AG04450 (cell line): ENCODE data around the gene SLN. TPM values are rescaled to one million over a fixed set of nuclear protein-coding genes. Genes with fewer than 3 reads are reported as not detected.

ENCODE experiments used
- CTCF ChIA-PET: fragments of 300-600, 350-600 bp; formaldehyde crosslinking; extraction: SDS; loops from one replicate; lab custom pipeline; 2022; ENCODE audit warnings: antibody characterized with exemption, inconsistent platforms; lab: Charles Lee
- POLR2A ChIA-PET: fragments of 350-600 bp; formaldehyde crosslinking; extraction: SDS; loops from one replicate; lab custom pipeline; 2021; ENCODE audit warnings: antibody characterized with exemption, inconsistent platforms; lab: Yijun Ruan, JAX
- DNase-seq: peaks from one replicate; pipeline ENCODE4 v3.0.0-alpha.2; 2011; ENCODE audit warnings: low read depth, low spot score
- H3K27ac ChIP-seq: one replicate; pipeline ENCODE4 v1.5.1; 2012; ENCODE audit warnings: low read depth, low read length, control low read depth
- H3K27me3 ChIP-seq: one replicate; pipeline ENCODE4 v1.6.0; 2012; ENCODE audit warnings: low read length; ENCODE audit not compliant: control insufficient read depth, insufficient read depth
- H3K4me3 ChIP-seq: 2 replicates; pipeline ENCODE4 v1.5.1; 2011; ENCODE audit warnings: mild to moderate bottlenecking, low read depth, low read length, control low read depth
- H3K9me3 ChIP-seq: 2 replicates; pipeline ENCODE4 v1.5.1; 2012; ENCODE audit warnings: low read length; ENCODE audit not compliant: control insufficient read depth, insufficient read depth
- CTCF ChIP-seq: IDR thresholded peaks from 2 replicates; pipeline ENCODE4 v1.5.1; 2011; ENCODE audit warnings: low read depth, low read length, control low read depth, inconsistent platforms
- polyA plus RNA-seq: library from polyadenylated mRNA; depleted of rRNA; stranded (reverse); fragments of >200 nt; gene quantifications from 2 replicates; pipeline ENCODE4 v1.2.3, GENCODE V29; 2011

Gene SLN
- polyA plus RNA-seq, 1 experiment = not detected

DNA sequence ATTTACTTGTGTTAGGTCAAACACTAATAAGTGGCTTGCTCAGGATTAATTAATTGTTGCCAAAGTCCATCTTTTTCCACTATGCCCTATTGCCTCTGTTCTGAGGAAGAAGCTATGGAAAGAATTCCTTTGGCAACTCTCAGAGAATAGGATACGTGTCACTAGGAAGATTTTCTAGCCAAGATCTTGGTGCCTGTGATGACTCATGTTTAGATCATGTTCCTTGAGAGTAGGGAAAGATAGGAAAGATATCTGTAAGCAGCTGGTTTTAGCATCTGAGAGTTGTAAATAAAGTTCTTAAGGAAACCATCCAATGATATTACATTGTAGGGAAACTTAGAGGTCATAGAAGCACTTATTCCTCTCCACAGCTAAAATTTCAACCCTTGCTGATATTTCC is 15.7 kb downstream of the SLN start:
- Histone ChIP-seq H3K4me3 (no peak overlapping the region), H3K9me3 (no peaks in the 10 kb centered on the region), H3K27me3 (no peaks in the 10 kb centered on the region), H3K27ac (no peak overlapping the region)
- ChIA-PET POLR2A (no interaction called here), CTCF (interaction anchor here (0.8 to 1.5 kb wide), 6 partner anchors 46 to 147 kb away, joined by 3 to 7 read pairs (median 4); no protein-coding TSS in a partner anchor)
- TF ChIP-seq CTCF = no peak
- peak; percentile 78 for DNase-seq

DNA sequence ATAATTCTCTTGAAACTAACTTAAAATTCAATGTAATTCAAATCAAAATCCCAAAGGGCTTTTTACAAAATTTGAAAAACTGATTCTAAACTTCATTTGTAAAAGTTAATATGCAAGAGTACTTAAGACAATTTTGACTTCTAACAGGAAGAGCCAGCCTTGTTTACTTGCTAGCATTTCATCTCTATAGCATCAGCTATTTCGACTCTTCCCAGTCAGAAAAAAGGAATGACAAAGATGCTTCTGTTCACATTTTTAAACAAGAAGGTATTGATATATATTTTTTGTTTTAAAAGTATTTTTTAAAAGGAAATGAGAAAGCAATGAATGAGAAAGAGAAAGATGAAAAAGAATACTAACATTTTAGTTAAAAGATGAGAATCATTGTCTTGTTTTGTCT is 16.4 kb downstream of the SLN start:
- Histone ChIP-seq H3K4me3 (no peak overlapping the region), H3K27me3 (no peaks in the 10 kb centered on the region), H3K27ac (no peak overlapping the region), H3K9me3 (no peaks in the 10 kb centered on the region)
- ChIA-PET CTCF (interaction anchor here (1.3 to 1.5 kb wide), 3 partner anchors 120 to 146 kb away, joined by 5 to 7 read pairs (median 7); no protein-coding TSS in a partner anchor), POLR2A (no interaction called here)
- no peak for TF ChIP-seq CTCF
- DNase-seq = peak; percentile 4

DNA sequence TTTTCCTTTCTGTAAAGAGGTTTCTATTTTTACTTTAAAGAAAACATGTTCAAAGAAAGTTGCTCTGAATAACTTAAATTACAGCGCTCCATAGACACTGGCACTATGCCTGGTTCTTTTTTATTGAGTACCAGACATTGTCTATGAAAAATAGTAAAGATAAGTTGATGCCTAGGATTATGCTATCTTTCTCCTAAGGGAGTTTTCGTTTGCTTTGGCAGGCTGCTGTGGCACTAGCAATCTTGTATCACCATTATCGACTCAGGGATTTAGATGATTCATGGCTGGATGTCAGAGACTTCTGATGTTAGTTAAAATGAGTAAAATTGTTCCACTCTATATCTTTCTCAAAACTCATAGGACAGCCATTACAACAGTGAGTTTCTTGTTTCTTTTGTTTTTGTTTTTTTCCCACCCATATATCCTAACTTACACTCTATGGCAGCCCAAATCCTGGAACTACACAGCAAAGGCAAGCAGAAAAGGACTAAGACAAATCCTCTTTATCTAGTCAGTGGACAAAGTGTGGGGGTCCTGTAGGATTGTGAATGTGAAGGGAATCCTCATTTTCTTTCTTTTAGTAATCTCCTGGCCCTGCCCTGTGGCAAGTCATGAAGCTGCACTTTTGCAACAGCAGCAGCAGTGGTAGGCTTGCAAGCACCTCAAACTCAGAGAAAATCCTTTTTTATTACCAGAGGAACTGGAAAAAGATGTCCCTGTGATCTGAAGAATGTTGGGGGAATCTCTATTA is 20.7 kb downstream of the SLN start:
- CTCF ChIA-PET = interaction anchor here (1.8 to 8.5 kb wide), 5 partner anchors 49 to 143 kb away, joined by 7 to 197 read pairs (median 85); partner anchors contain the start of gene ALKBH8
- H3K27ac ChIP-seq = no peak overlapping the region

GRCh38 chr11:107689317-107690202 is 22.3 kb downstream of the SLN start:
- peak; percentile 71 for TF ChIP-seq CTCF
- peak; percentile 2 for DNase-seq
- no peak overlapping the region for H3K4me3 ChIP-seq
- H3K27ac ChIP-seq = no peak overlapping the region
- no peaks in the 10 kb centered on the region for H3K9me3 ChIP-seq
- ChIA-PET POLR2A (no interaction called here), CTCF (interaction anchor here (0.5 to 8.5 kb wide), 38 partner anchors 9 to 1722 kb away, joined by 3 to 197 read pairs (median 5); partner anchors contain the start of genes ALKBH8 and CWF19L2)
- H3K27me3 ChIP-seq = no peaks in the 10 kb centered on the region

More for the DNA sequence above, 20.7 kb downstream of the SLN start:
- DNase-seq = no peak
- POLR2A ChIA-PET = no interaction called here
- TF ChIP-seq CTCF = no peak
- no peaks in the 10 kb centered on the region for H3K9me3 ChIP-seq
- no peaks in the 10 kb centered on the region for H3K27me3 ChIP-seq
- H3K4me3 ChIP-seq = no peak overlapping the region
